Activated CD8-positive, alpha-beta memory T cell treated with anti-CD3 and anti-CD28 coated beads, Interleukin-2, amount 50 U/mL, for 1 hour (primary cell): Measurements from ENCODE around the gene TTC34.

Source experiments
- DNase-seq: peaks from one replicate; pipeline ENCODE4 v3.0.0-alpha.2; 2020; ENCODE audit errors: extremely low read depth

Gene TTC34

DNA sequence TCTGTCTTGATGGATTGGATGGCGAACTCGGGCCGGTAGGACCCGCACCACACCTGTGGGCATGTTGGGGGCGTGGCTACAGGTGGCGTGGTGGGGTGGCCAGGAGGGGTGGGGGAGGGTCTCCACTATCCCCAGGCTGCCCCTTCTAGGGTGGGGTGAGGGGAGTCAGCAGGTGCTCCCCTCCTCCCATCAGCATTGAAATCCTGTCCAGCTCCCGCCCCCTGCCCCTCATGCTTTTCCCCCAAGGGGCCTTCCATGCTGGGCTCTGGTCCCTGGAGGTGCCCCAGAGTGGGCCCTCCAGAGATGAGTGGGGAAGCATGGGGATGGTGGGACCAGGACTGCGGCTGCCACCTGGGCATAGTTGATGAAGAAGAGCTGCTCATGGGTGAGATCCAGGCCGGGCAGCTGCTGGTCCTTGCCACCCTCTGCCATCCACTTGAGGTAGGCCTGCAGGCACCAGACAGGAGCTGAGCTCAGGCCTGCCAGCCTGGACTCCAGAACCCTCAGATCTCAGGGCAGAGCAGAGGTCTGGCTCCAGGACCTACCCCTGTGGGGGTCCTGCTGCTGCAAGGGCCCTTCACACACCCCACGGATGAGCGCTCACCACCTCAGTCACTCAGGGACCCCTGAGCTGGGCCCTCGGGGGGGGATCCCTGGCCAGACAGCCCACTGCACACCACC, 209.8 kb downstream of the TTC34 start:
- no peak for DNase-seq

DNA sequence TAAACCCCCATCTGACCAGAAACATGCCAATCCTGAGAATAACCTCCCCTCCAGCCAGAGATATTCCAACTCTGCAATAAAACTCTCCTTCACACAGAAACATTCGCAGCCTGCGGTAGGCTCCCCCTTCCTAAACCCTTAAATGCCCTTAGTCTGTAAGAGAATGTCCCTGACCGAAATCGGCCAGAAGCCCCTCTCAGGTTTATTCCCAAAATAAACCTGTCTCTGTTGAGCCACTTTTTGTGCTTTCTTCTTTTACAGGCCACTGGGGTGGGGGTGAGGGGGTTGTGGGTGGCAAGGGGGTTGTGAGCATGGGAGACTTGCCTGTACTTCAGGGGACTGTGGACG, 210.3 kb downstream of the TTC34 start:
- no peak for DNase-seq

DNA sequence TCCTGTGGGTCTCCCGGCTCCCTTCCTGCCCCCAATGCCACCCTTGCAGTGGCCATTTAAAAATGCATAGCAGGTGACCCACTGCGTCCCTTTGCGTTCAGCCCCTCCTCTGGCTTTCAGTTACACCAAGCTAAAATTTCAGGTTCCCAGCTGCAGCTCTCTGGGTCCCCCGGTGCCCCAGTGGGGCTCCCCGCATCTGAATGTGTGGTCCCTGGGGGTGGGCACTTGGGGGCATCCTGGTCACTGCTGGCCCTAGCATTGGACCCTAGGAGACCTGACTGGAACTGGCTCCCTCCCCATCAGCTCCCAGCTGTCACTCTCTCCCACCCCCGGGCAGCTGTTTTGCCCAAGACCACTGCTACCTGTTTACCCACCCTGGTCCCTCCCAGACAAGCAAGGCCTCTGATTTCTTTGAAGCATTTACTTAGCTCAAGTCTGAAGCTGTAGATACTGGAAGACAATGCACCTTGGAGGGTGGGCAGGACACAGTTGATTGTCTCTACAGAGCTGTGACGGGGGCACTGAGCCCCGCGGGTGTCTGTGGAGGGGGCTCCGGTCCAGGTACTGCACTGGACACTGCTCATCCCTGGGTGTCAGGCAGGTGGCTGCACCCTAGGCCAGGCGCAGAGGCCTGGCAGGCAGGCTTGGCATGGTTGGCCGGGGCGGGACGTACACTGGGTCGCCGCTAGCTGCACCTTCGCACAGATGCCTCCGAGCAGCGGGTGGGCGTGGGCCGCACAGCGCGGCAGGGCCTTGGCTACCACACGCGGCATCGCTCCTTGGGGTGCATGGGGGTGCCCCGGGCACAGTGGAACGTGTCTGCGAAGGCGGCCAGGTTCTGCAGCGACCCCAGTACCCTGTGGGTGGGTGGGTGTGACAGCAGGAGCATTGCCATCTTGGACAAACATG, 211.0 kb downstream of the TTC34 start:
- DNase-seq = no peak

DNA sequence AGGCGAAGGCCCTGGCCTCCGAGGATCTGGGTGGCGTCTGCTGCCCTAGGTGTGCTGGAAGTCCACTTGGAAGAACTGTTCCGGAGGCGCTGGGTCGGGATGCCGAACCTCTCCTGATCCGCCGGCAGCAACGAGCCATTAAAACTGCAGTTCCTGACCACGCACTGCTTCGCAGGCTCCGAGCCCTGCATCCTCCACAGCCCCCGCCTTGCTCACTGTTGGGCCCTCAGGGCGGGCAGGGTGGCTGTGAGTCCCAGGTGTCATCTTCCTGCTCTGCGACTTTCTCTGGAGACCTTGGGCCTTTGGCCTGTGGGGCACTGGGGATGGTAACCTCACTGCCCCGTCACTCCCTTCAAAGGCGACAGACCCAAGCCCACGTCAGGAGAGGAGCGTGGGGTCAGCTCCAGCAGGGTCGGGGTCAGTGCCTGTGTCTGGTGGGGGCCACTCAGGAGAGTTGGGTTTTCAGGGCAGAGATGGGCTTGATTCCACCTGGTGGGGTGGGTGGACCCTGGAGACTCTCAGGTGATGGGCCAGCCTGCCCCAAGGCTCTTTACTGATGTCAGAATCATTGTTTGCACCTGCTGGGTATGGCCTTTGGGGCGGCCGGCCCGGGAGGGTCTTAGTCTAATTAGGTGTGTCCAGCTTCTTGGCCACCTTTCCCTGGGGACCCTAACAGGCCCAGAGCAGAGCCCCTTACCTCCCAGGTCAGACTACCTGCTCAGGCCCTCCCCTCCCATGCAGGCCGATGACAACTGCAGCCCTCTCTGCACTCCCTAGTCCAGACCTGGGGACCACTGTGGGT, 211.9 kb downstream of the TTC34 start:
- no peak for DNase-seq

GRCh38 chr1:2588661-2589430, 212.6 kb downstream of the TTC34 start:
- no peak for DNase-seq

DNA sequence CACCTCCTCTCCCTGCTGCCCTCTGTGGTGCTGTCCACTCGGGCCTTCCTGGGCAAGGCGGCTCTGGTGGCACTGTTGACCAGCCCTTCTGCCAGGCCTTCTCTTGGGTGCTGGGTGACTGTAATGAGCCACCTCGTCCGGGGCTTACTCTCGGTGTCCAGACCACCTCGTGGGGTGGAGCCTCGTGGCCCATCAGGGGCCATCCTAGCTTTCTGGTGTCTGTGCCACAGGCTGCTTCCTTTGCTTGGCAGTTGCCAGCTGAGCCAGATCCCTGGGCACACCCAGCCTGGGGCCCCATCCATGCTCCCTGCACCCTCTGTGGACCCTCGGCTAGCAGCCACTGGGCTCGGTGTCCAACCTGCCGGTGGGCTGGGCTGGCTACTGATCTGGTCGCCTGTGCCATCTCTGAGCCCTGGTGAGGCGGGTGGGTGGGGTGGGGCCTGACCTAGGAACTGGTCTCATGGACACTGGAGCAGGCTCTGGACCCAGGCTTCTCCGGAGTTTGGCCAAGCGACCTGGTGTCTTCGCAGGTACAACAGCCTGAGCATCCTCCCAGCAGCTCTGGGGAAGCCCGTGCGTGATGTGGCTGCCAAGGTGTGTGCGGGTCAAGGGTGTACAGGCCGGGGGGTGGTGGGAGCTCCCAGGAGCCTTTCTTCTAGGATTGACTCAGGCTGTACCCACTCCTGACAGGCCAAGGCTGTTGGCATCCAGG, 213.5 kb downstream of the TTC34 start:
- DNase-seq = no peak

DNA sequence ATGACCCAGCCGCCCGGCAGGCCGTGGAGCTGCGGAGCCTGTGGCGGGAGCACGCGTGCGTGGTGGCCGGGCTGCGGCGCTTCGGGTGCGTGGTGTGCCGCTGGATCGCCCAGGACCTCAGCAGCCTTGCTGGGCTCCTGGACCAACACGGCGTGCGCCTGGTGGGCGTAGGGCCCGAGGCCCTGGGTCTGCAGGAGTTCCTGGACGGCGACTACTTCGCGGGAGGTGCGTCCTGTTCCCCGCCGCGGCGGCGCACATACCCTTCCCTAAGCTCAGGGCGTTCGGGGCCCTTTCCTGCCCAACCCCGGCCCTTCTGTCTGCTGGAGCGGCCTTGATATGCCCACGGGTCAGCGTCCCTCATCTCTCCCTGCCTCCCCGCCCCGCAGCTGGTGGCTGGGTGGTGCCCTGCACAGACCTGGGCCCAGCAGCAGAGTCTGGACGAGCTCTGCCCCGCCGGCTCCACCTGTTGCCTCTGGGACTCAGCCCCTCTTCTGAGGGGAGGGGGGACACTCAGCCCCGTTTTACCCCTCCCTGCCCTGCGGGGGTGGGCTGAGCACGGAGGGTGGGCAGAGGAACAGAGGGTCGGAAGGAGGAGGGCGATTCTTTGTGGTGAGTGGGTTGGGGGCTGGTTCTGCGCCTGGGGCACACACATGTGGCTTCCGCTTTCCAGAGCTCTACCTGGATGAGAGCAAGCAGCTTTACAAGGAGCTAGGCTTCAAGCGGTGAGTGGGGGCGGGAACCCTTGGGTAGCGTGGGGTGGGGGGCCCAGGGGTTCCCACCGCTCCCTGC, 214.2 kb downstream of the TTC34 start:
- DNase-seq = no peak

DNA sequence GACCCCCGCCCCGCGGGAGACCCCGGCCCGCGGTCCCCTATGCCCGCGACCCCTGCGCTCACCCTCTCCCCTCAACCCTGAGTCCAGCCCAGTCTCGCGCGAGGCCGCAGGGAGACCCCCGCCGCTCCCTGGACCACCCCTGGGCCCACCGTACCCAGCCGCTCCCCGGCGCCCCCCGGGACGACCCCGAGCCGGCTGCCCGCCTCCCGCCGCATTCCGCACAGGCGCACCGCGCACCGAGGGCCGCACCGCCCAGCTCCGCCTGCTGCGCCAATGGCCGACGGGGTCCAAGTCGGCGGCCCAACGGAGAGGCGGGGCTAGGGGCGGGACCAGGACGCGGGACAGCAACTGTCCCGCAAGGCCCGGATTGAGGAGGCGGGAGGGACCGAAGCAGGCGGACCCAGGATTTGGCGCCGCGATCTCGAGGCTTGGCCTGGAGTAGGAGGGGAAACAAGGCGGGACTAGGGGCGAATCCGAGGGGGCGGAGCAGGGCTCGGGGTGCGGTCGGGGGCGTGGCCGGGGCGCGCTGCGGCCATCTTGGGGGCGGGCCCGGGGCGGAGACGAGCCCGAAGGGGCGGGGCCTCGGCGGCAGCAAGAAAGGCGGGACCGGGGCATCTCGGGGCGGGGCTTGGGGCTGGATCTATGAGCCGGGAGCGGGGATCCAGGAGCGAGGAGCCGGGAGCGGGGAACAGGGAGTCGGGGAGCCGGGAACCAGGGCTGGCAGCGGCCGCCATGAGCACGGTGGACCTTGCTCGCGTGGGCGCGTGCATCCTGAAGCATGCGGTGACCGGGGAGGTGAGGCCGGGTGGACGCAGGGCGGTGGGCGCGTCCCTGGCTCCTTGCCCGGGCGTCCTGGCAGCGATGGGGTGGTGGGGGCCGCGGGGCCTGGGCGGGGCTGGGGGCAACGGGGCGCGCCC, 215.1 kb downstream of the TTC34 start, which contains the start of gene PRXL2B:
Gene PRXL2B, plus strand, starts transcription at position 624 of the 917 bp plus-strand sequence. Its CDS starts 109 bp downstream, at position 733.
- DNase-seq = peak; percentile 86
